H9 (cell line): ENCODE data around the gene TMEM123. TPM values are rescaled to one million over a fixed set of nuclear protein-coding genes. Genes with fewer than 3 reads are reported as not detected.

Source experiments
- DNase-seq: peaks from one replicate; pipeline ENCODE4 v3.0.0-alpha.2; 2017
- H2AFZ ChIP-seq: one replicate; pipeline ENCODE4 v1.6.1; 2013; ENCODE audit warnings: mild to moderate bottlenecking, low read length, control low read depth, moderate library complexity
- H2AK5ac ChIP-seq: 2 replicates; pipeline ENCODE4 v1.6.1; 2013; ENCODE audit warnings: low read length, control low read depth, mixed read lengths; ENCODE audit not compliant: insufficient read length
- H2BK120ac ChIP-seq: one replicate; pipeline ENCODE4 v1.6.1; 2013; ENCODE audit warnings: low read depth, mild to moderate bottlenecking, low read length, control low read depth, inconsistent platforms; ENCODE audit not compliant: poor library complexity, severe bottlenecking
- H2BK12ac ChIP-seq: 2 replicates; pipeline ENCODE4 v1.6.1; 2013; ENCODE audit warnings: low read length, control low read depth, mixed read lengths, low read depth; ENCODE audit not compliant: insufficient read length
- H2BK15ac ChIP-seq: 2 replicates; pipeline ENCODE4 v1.6.1; 2013; ENCODE audit warnings: low read depth, low read length, control low read depth
- H2BK20ac ChIP-seq: one replicate; pipeline ENCODE4 v1.6.1; 2013; ENCODE audit warnings: low read depth, mild to moderate bottlenecking, low read length, control low read depth, inconsistent platforms; ENCODE audit not compliant: poor library complexity, severe bottlenecking
- H2BK5ac ChIP-seq: 2 replicates; pipeline ENCODE4 v1.6.1; 2013; ENCODE audit warnings: low read length, control low read depth, mixed read lengths; ENCODE audit not compliant: insufficient read length
- H3K14ac ChIP-seq: 2 replicates; pipeline ENCODE4 v1.6.1; 2013; ENCODE audit warnings: low read length, control low read depth; ENCODE audit not compliant: insufficient read depth
- H3K18ac ChIP-seq: 2 replicates; pipeline ENCODE4 v1.6.1; 2013; ENCODE audit warnings: low read depth, mild to moderate bottlenecking, mixed read lengths, low read length, control low read depth; ENCODE audit not compliant: insufficient read length
- H3K23ac ChIP-seq: 2 replicates; pipeline ENCODE4 v1.6.1; 2013; ENCODE audit warnings: low read length, control low read depth, mixed read lengths, low read depth; ENCODE audit not compliant: insufficient read length
- H3K23me2 ChIP-seq: 2 replicates; pipeline ENCODE4 v1.6.1; 2013; ENCODE audit warnings: low read depth, mild to moderate bottlenecking, mixed read lengths, low read length, control low read depth; ENCODE audit not compliant: insufficient read length, poor library complexity, severe bottlenecking
- H3K27ac ChIP-seq: 2 replicates; pipeline ENCODE4 v1.5.1; 2013; ENCODE audit warnings: low read length, control low read depth, mixed read lengths, low read depth; ENCODE audit not compliant: insufficient read length
- H3K27me3 ChIP-seq: 2 replicates; pipeline ENCODE4 v1.6.1; 2013; ENCODE audit warnings: low read length, control low read depth, inconsistent platforms; ENCODE audit not compliant: insufficient read depth
- H3K4ac ChIP-seq: 2 replicates; pipeline ENCODE4 v1.6.1; 2013; ENCODE audit warnings: low read depth, mild to moderate bottlenecking, control low read depth, inconsistent platforms, low read length, moderate library complexity
- H3K4me1 ChIP-seq: 2 replicates; pipeline ENCODE4 v1.6.1; 2013; ENCODE audit warnings: low read length, control low read depth, inconsistent platforms; ENCODE audit not compliant: insufficient read depth
- H3K4me2 ChIP-seq: 2 replicates; pipeline ENCODE4 v1.6.1; 2013; ENCODE audit warnings: low read length, control low read depth, mixed read lengths; ENCODE audit not compliant: insufficient read length, insufficient read depth
- H3K56ac ChIP-seq: 2 replicates; pipeline ENCODE4 v1.6.1; 2013; ENCODE audit warnings: low read depth, mild to moderate bottlenecking, mixed read lengths, low read length, control low read depth; ENCODE audit not compliant: insufficient read length
- H3K79me1 ChIP-seq: 2 replicates; pipeline ENCODE4 v1.6.1; 2013; ENCODE audit warnings: low read depth, mild to moderate bottlenecking, moderate library complexity, low read length, control low read depth, inconsistent platforms; ENCODE audit not compliant: insufficient read depth, poor library complexity, severe bottlenecking
- H3K79me2 ChIP-seq: 2 replicates; pipeline ENCODE4 v1.6.1; 2013; ENCODE audit warnings: low read length, control low read depth, inconsistent platforms; ENCODE audit not compliant: insufficient read depth
- H3K9ac ChIP-seq: 2 replicates; pipeline ENCODE4 v1.6.1; 2013; ENCODE audit warnings: low read length, control low read depth, mixed read lengths; ENCODE audit not compliant: insufficient read length; ENCODE audit errors: extremely low read depth
- H3K9me3 ChIP-seq: one replicate; pipeline ENCODE4 v1.6.1; 2013; ENCODE audit warnings: low read depth, low read length, inconsistent platforms; ENCODE audit not compliant: control insufficient read depth
- H3T11ph ChIP-seq: one replicate; pipeline ENCODE4 v1.6.1; 2013; ENCODE audit warnings: mild to moderate bottlenecking, low read length, control low read depth, inconsistent platforms
- H4K20me1 ChIP-seq: one replicate; pipeline ENCODE4 v1.6.1; 2013; ENCODE audit not compliant: control insufficient read depth, insufficient read length, insufficient read depth
- H4K5ac ChIP-seq: 2 replicates; pipeline ENCODE4 v1.6.1; 2013; ENCODE audit warnings: low read depth, mild to moderate bottlenecking, mixed read lengths, low read length, control low read depth; ENCODE audit not compliant: insufficient read length
- H4K8ac ChIP-seq: replicated peaks from 2 replicates; pipeline ENCODE4 v1.6.1; 2013; ENCODE audit warnings: low read length, control low read depth, mixed read lengths, low read depth; ENCODE audit not compliant: insufficient read length
- H4K91ac ChIP-seq: 2 replicates; pipeline ENCODE4 v1.6.1; 2013; ENCODE audit warnings: low read depth, mild to moderate bottlenecking, moderate library complexity, mixed read lengths, low read length, control low read depth; ENCODE audit not compliant: insufficient read length
- H3K27ac Mint-ChIP-seq, 3 experiments: 2 replicates in 2 of 3; 3 replicates in 1 of 3; pipeline ENCODE4 v1.8.0; 2020 to 2021; ENCODE audit warnings: mixed read lengths in 3 of 3, mild to moderate bottlenecking in 1 of 3, moderate library complexity in 1 of 3
- H3K27me3 Mint-ChIP-seq: 2 replicates; pipeline ENCODE4 v1.8.0; 2021; ENCODE audit warnings: low read depth, mild to moderate bottlenecking, moderate library complexity, mixed read lengths
- H3K36me3 Mint-ChIP-seq, 3 experiments: 2 replicates in 2 of 3; 3 replicates in 1 of 3; pipeline ENCODE4 v1.8.0; 2020 to 2021; ENCODE audit warnings: low read depth in 3 of 3, mixed read lengths in 3 of 3; ENCODE audit not compliant: insufficient read depth in 1 of 3
- H3K4me1 Mint-ChIP-seq, 2 experiments: 2 replicates each; pipeline ENCODE4 v1.8.0; 2020; ENCODE audit warnings: mixed read lengths in 2 of 2
- H3K4me3 Mint-ChIP-seq, 2 experiments: 2 replicates in 1 of 2; 3 replicates in 1 of 2; pipeline ENCODE4 v1.8.0; 2020 to 2021; ENCODE audit warnings: mild to moderate bottlenecking in 2 of 2, mixed read lengths in 2 of 2, moderate library complexity in 1 of 2
- H3K9me3 Mint-ChIP-seq, 2 experiments: 2 replicates in 1 of 2; 3 replicates in 1 of 2; pipeline ENCODE4 v1.8.0; 2020; ENCODE audit warnings: mild to moderate bottlenecking in 2 of 2, mixed read lengths in 2 of 2, moderate library complexity in 1 of 2
- CTCF ChIP-seq: fragments of 200-600 bp; sonication (generic); conservative IDR thresholded peaks from 3 replicates; pipeline ENCODE4 v1.8.0; 2021; ENCODE audit warnings: antibody characterized with exemption, mild to moderate bottlenecking
- WGBS: extraction: QIAGEN DNeasy Blood & Tissue Kit; methylation state at CpG from one replicate; pipeline ENCODE4 v1.1.7; 2013; ENCODE audit warnings: missing lambda C conversion rate, low lambda C conversion rate, mixed read lengths; ENCODE audit not compliant: insufficient read length; ENCODE audit errors: extremely low coverage; 5-methylcytosine and 5-hydroxymethylcytosine counted together
- total RNA-seq: library from RNA; stranded (reverse); gene quantifications from 2 replicates; pipeline ENCODE4 v1.2.1, GENCODE V29; 2021

TMEM123 gene
- total RNA-seq, 1 experiment from 2014 or later: 76.7 TPM

- peaks cover 25 to 28% of the 10 kb centered on the region in 2 experiments for H3K4me1 Mint-ChIP-seq
- H3K27me3 Mint-ChIP-seq: peaks cover 49% of the 10 kb centered on the region
- no peak overlapping the region for H2BK12ac ChIP-seq
Observed at GRCh38 chr11:102458548-102458947, 6.0 kb upstream of the TMEM123 start.

More at GRCh38 chr11:102458548-102458947, 6.0 kb upstream of the TMEM123 start:
- no peak overlapping the region for H3K23ac ChIP-seq
- no peaks in the 10 kb centered on the region for H4K20me1 ChIP-seq
- H3K4me2 ChIP-seq: no peak overlapping the region
- no peak overlapping the region for H4K91ac ChIP-seq
- H2AK5ac ChIP-seq: no peak overlapping the region
- H3K27ac ChIP-seq: no peak overlapping the region
- 0 out of 2 replicates have a peak, but pooled peaks cover under 1% of the 10 kb centered on the region for H3K27me3 ChIP-seq
- no peak overlapping the region for H3K56ac ChIP-seq
- DNase-seq: no peak
- H3K9me3 Mint-ChIP-seq: no peaks in the 10 kb centered on the region; a peak in 1 of 5 replicates
- no peak overlapping the region for H3K4me3 Mint-ChIP-seq
- H3K23me2 ChIP-seq: no peaks in the 10 kb centered on the region
- H2BK5ac ChIP-seq: no peak overlapping the region
- H2BK120ac ChIP-seq: no peak overlapping the region
- no CpG with 5 or more reads among the region's 3 CpGs for WGBS
- no peak overlapping the region for H3K4ac ChIP-seq
- H3K79me1 ChIP-seq: no peaks in the 10 kb centered on the region
- H3K79me2 ChIP-seq: no peaks in the 10 kb centered on the region; the same call in 1 of the 2 replicates
- no peak overlapping the region for H3K9ac ChIP-seq
- no peak overlapping the region for H3T11ph ChIP-seq
- H3K4me1 ChIP-seq: peaks cover under 1% of the 10 kb centered on the region
- no peak for TF ChIP-seq CTCF
- no peak overlapping the region for H3K14ac ChIP-seq
- no peak overlapping the region for H2AFZ ChIP-seq
- no peaks in the 10 kb centered on the region; a peak in 1 of 7 replicates for H3K36me3 Mint-ChIP-seq
- H2BK15ac ChIP-seq: no peak overlapping the region
- H3K18ac ChIP-seq: no peak overlapping the region
- no peak overlapping the region for H4K5ac ChIP-seq
- no peak overlapping the region for H3K27ac Mint-ChIP-seq
- H2BK20ac ChIP-seq: no peak overlapping the region
- H4K8ac ChIP-seq: no peak overlapping the region
- no peaks in the 10 kb centered on the region for H3K9me3 ChIP-seq
